GM19324 (cell line): Measurements from ENCODE around the gene PTPRC.

Source experiments
- ATAC-seq: cut with Tn5 transposase; IDR thresholded peaks from one replicate; pipeline ENCODE4 v1.9.1; 2021; ENCODE audit warnings: mild to moderate bottlenecking, moderate library complexity; ENCODE audit not compliant: unreplicated experiment, low FRiP score

Gene PTPRC

GRCh38 chr1:198620951-198621824 is 17.7 kb upstream of the PTPRC start:
- peak; percentile 83 for ATAC-seq

GRCh38 chr1:198622001-198622400 is 16.8 kb upstream of the PTPRC start:
- no peak for ATAC-seq

- no peak for ATAC-seq
Measured at GRCh38 chr1:198623752-198624647, 14.8 kb upstream of the PTPRC start.

- ATAC-seq: no peak
Measured at GRCh38 chr1:198624648-198624980, 14.2 kb upstream of the PTPRC start.

GRCh38 chr1:198627436-198628066 is 11.3 kb upstream of the PTPRC start:
- no peak for ATAC-seq

- ATAC-seq: no peak
Measured at GRCh38 chr1:198628067-198628455, 10.8 kb upstream of the PTPRC start.

- ATAC-seq: no peak
Measured at GRCh38 chr1:198629610-198630009, 9.2 kb upstream of the PTPRC start.

- no peak for ATAC-seq
Measured at GRCh38 chr1:198630863-198631262, 8.0 kb upstream of the PTPRC start.

GRCh38 chr1:198631292-198631691 is 7.5 kb upstream of the PTPRC start:
- no peak for ATAC-seq

- ATAC-seq: no peak
Measured at GRCh38 chr1:198632007-198632406, 6.8 kb upstream of the PTPRC start.

- ATAC-seq: no peak
Measured at GRCh38 chr1:198633675-198634121, 5.1 kb upstream of the PTPRC start.

- no peak for ATAC-seq
Measured at GRCh38 chr1:198635964-198636363, 2.9 kb upstream of the PTPRC start.

GRCh38 chr1:198636391-198636790 is 2.4 kb upstream of the PTPRC start:
- no peak for ATAC-seq

- ATAC-seq: no peak
Measured at GRCh38 chr1:198637157-198637556, 1.7 kb upstream of the PTPRC start.

GRCh38 chr1:198637916-198638437 is 863 bp upstream of the PTPRC start:
- ATAC-seq: no peak

GRCh38 chr1:198638441-198638840 is 399 bp upstream of the PTPRC start:
- ATAC-seq: peak; percentile 40

- no peak for ATAC-seq
Measured at GRCh38 chr1:198639671-198640143, 867 bp downstream of the PTPRC start.

GRCh38 chr1:198640174-198640573 is 1.3 kb downstream of the PTPRC start:
- no peak for ATAC-seq

GRCh38 chr1:198641501-198641900 is 2.7 kb downstream of the PTPRC start:
- no peak for ATAC-seq

GRCh38 chr1:198641966-198642668 is 3.3 kb downstream of the PTPRC start:
- ATAC-seq: no peak
